PC-9 (cell line): ENCODE data around the gene WAS. TPM values are rescaled to one million over a fixed set of nuclear protein-coding genes. Genes with fewer than 3 reads are reported as not detected.

Source experiments
- BruUV-seq: library from RNA; stranded (reverse); fragments of 400-500 nt; replicated peaks from 2 replicates; lab custom pipeline; 2021; lab: Mats Ljungman, UMichigan
- CTCF ChIA-PET: fragments of 300-600 bp; sonication (Branson Sonifier 250); formaldehyde crosslinking; loops from one replicate; lab custom pipeline; 2022; ENCODE audit warnings: antibody characterized with exemption; lab: Charles Lee
- POLR2A ChIA-PET: fragments of 300-600 bp; sonication (Branson Sonifier 250); formaldehyde crosslinking; loops from one replicate; lab custom pipeline; 2022; ENCODE audit warnings: antibody characterized with exemption; ENCODE audit not compliant: unreplicated experiment; lab: Charles Lee
- DNase-seq, 2 experiments: peaks; one replicate each; pipeline versions ENCODE4 v3.0.0 to v3.0.0-alpha.2; 2015 to 2022; ENCODE audit warnings: mixed read lengths in 1 of 2
- H2AFZ ChIP-seq: fragments of 200-600 bp; sonication (generic); 2 replicates; pipeline ENCODE4 v1.8.1; 2017; ENCODE audit warnings: antibody characterized with exemption
- H3F3A ChIP-seq: fragments of 200-600 bp; sonication (generic); 2 replicates; pipeline ENCODE4 v1.8.1; 2017; ENCODE audit warnings: antibody characterized with exemption, mild to moderate bottlenecking, low read depth; ENCODE audit not compliant: insufficient read depth
- H3K27ac ChIP-seq: fragments of 200-600 bp; sonication (generic); 2 replicates; pipeline ENCODE4 v1.6.1; 2016; ENCODE audit warnings: mixed run types
- H3K27me3 ChIP-seq: fragments of 200-600 bp; sonication (generic); 2 replicates; pipeline ENCODE4 v1.6.1; 2016; ENCODE audit warnings: low read depth, mixed run types; ENCODE audit not compliant: insufficient read depth
- H3K36me3 ChIP-seq: fragments of 200-600 bp; sonication (generic); 2 replicates; pipeline ENCODE4 v1.6.1; 2016; ENCODE audit warnings: low read depth, mixed run types
- H3K4me1 ChIP-seq: fragments of 200-600 bp; sonication (generic); replicated peaks from 2 replicates; pipeline ENCODE4 v1.6.1; 2016; ENCODE audit warnings: mixed run types; ENCODE audit not compliant: insufficient read depth
- H3K4me2 ChIP-seq: fragments of 200-600 bp; sonication (generic); 2 replicates; pipeline ENCODE4 v1.6.1; 2017; ENCODE audit warnings: mixed run types
- H3K4me3 ChIP-seq: fragments of 200-600 bp; sonication (generic); 2 replicates; pipeline ENCODE4 v1.6.1; 2016; ENCODE audit warnings: mixed run types
- H3K79me2 ChIP-seq: fragments of 200-600 bp; sonication (generic); 2 replicates; pipeline ENCODE4 v1.6.1; 2017; ENCODE audit warnings: low read depth, mixed run types
- H3K9me2 ChIP-seq: fragments of 200-600 bp; sonication (generic); 2 replicates; pipeline ENCODE4 v1.8.1; 2017; ENCODE audit warnings: mild to moderate bottlenecking; ENCODE audit not compliant: insufficient read depth
- H3K9me3 ChIP-seq: fragments of 200-600 bp; sonication (generic); 2 replicates; pipeline ENCODE4 v1.8.1; 2016; ENCODE audit warnings: low read depth; ENCODE audit not compliant: insufficient read depth
- H4K20me1 ChIP-seq: fragments of 200-600 bp; sonication (generic); 2 replicates; pipeline ENCODE4 v1.8.1; 2017; ENCODE audit not compliant: insufficient read depth
- CTCF ChIP-seq: fragments of 200-600 bp; sonication (generic); conservative IDR thresholded peaks from 2 replicates; pipeline ENCODE4 v1.6.1; 2017; ENCODE audit warnings: mixed run types, antibody characterized with exemption, mild to moderate bottlenecking, moderate library complexity
- EZH2 ChIP-seq: fragments of 200-600 bp; sonication (generic); IDR thresholded peaks from 2 replicates; pipeline ENCODE4 v1.8.0; 2017; ENCODE audit warnings: antibody characterized with exemption, low read depth
- intact Hi-C: fragments of 100-400 bp; cut with micrococcal nuclease; formaldehyde crosslinking; loops from one replicate; pipeline ENCODE4 v1.10.0; 2022; ENCODE audit not compliant: unreplicated experiment
- total RNA-seq: library from RNA; stranded (reverse); gene quantifications from 2 replicates; pipeline ENCODE4 v1.2.3, GENCODE V29; 2021

Gene WAS
- total RNA-seq, 1 experiment from 2014 or later, result 0.22 TPM

GRCh38 chrX:48711929-48712505 lies 28.4 kb downstream of the WAS start:
- intact Hi-C loops, result no loop called here
- CTCF ChIA-PET, result no interaction called here
- H3K4me3 ChIP-seq, result no peak overlapping the region
- no peaks in the 10 kb centered on the region for H4K20me1 ChIP-seq
- no peaks in the 10 kb centered on the region for H3F3A ChIP-seq
- no peak overlapping the region for H2AFZ ChIP-seq
- H3K4me2 ChIP-seq, result no peak overlapping the region
- H3K27ac ChIP-seq, result no peak overlapping the region
- no peak for TF ChIP-seq EZH2
- TF ChIP-seq CTCF, result no peak
- no peaks in the 10 kb centered on the region for H3K36me3 ChIP-seq
- DNase-seq, result no peak
- no peaks in the 10 kb centered on the region for H3K4me1 ChIP-seq
- POLR2A ChIA-PET, result interaction anchor here (0.6 kb wide), 1 partner anchor 1000 kb away, joined by 4 read pairs; no protein-coding TSS in a partner anchor
- TSS peak; percentile 6 for BruUV-seq
- H3K9me3 ChIP-seq, result no peaks in the 10 kb centered on the region
- no peaks in the 10 kb centered on the region for H3K79me2 ChIP-seq
- H3K27me3 ChIP-seq, result no peaks in the 10 kb centered on the region
- no peaks in the 10 kb centered on the region for H3K9me2 ChIP-seq

- no peaks in the 10 kb centered on the region for H3F3A ChIP-seq
- no peaks in the 10 kb centered on the region for H4K20me1 ChIP-seq
- H3K9me3 ChIP-seq, result no peaks in the 10 kb centered on the region
- H3K36me3 ChIP-seq, result no peaks in the 10 kb centered on the region
- H3K4me2 ChIP-seq, result no peak overlapping the region
- CTCF ChIA-PET, result no interaction called here
- POLR2A ChIA-PET, result no interaction called here
- BruUV-seq, result no TSS peak
- DNase-seq, result no peak
- no peak overlapping the region for H3K27ac ChIP-seq
- no peaks in the 10 kb centered on the region for H3K9me2 ChIP-seq
- no peaks in the 10 kb centered on the region for H3K79me2 ChIP-seq
- H2AFZ ChIP-seq, result no peak overlapping the region
- intact Hi-C loops, result no loop called here
- no peaks in the 10 kb centered on the region for H3K4me1 ChIP-seq
- no peaks in the 10 kb centered on the region for H3K27me3 ChIP-seq
- no peak for TF ChIP-seq CTCF
- no peak for TF ChIP-seq EZH2
- no peak overlapping the region for H3K4me3 ChIP-seq
These were observed 30.2 kb downstream of the WAS start for GRCh38 chrX:48713847-48714246.

GRCh38 chrX:48714573-48714972 lies 31.0 kb downstream of the WAS start:
- Histone ChIP-seq H3K27ac (no peak overlapping the region), H3F3A (no peaks in the 10 kb centered on the region), H3K36me3 (no peaks in the 10 kb centered on the region), H3K4me2 (no peak overlapping the region), H2AFZ (no peak overlapping the region), H3K79me2 (no peaks in the 10 kb centered on the region), H3K4me1 (no peaks in the 10 kb centered on the region), H3K4me3 (no peak overlapping the region), H4K20me1 (no peaks in the 10 kb centered on the region), H3K9me2 (no peaks in the 10 kb centered on the region), H3K9me3 (no peaks in the 10 kb centered on the region), H3K27me3 (no peaks in the 10 kb centered on the region)
- no peak for DNase-seq
- ChIA-PET POLR2A (no interaction called here), CTCF (no interaction called here)
- TF ChIP-seq EZH2, result no peak
- TF ChIP-seq CTCF, result no peak
- BruUV-seq, result no TSS peak
- intact Hi-C loops, result no loop called here
